GM19455 (cell line): ENCODE measurements around the gene EFCAB6.

Source experiments
- ATAC-seq: cut with Tn5 transposase; IDR thresholded peaks from one replicate; pipeline ENCODE4 v1.9.1; 2021; ENCODE audit not compliant: unreplicated experiment

EFCAB6 gene

DNA sequence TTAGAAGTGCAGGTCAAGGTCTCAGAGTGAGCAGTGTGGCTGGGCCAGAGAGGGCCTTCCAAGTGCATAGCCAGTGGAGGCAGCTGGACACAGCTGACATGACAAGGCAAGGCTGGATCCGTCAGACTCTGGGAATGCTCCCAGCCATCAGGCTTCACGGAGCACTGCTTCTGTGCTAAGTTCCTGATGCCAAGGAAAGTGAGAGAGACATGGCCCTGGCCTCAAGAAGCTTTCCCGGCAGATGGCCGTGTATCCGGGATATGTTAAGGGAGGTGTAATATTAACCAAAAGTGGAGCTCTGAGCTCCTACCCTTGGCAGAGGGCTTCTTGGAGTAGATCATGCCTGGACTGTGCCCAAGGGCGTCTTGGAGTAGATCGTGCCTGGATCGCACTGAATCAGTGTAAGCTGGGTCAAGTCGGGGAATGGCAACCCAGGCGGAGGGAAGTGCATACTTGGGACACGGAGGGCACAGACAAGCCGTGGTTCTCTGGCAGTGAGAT is 7.4 kb upstream of the EFCAB6 start:
- no peak for ATAC-seq

DNA sequence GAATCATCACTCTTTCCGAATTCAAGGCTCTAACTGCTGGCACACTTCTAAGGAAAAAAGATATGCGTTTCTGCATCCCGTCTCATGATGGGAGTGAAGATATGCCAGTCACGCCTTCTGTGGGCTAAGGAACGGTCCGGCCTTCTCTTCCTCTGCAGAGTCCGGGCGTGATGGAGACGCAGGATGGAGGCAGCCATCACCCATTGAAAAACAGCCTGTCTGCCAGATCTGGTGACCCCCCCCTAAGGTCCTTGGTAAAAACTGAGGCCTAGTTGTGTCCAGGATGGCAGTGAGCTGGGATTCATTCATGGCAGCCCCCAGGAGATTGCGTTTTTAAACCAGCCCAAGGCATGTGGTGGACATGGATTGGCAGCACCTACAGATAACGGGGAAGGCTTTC is 6.9 kb upstream of the EFCAB6 start:
- no peak for ATAC-seq

- ATAC-seq, result no peak
Observed at GRCh38 chr22:43817402-43817801, 5.3 kb upstream of the EFCAB6 start.

- no peak for ATAC-seq
Observed at GRCh38 chr22:43814264-43814663, 2.2 kb upstream of the EFCAB6 start.

- ATAC-seq, result no peak
Observed at GRCh38 chr22:43812890-43813289, 785 bp upstream of the EFCAB6 start.

DNA sequence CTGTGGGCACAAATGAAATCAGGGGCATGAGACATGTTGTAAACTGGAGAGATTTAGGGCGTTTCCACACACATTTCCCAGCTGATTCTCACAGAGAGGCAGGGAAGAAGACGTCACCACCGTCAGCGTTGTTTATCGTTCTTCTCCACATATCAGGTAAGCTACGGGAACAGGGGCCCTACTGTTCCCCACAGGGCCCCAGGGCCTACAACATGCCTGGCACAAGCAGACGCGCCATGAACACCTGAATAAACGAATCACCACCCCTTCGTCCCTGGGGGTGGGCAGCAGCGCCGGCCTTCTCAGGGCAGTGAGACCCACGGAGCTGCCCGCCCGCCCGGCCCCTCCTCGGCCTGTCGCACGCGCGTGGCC is 342 bp downstream of the EFCAB6 start:
- no peak for ATAC-seq

DNA sequence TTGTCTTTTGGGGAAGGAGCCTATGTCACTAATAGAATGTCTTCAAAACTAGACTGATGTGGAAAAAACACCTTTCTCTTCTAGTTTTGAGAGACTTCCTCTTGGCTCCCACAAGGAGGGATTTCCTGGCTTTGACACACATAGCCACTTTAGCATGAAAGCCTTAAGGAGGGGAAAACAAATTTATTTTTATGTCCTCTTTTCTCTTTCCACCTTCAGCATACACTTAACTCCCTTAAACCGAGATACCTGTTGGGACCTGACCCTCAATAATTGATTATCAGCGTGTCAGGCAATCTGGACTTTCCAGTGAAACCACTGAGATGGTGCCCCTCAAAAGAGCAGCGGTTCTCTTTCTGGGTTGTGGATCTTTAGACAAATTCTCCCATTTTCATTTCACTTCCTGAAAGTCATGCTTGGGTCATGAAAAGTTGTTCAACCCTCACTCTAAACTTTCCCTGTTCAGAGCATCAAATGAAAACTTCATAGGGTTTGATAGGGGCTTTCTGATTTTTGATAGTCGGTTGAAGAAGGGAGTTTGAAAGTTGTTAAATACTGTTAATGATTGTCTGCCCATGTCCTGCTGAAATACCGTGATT is 9.1 kb downstream of the EFCAB6 start:
- no peak for ATAC-seq

GRCh38 chr22:43800970-43801369 is 11.1 kb downstream of the EFCAB6 start:
- ATAC-seq, result no peak

- ATAC-seq, result no peak
Observed at GRCh38 chr22:43798492-43798891, 13.6 kb downstream of the EFCAB6 start.

GRCh38 chr22:43796567-43796966 is 15.5 kb downstream of the EFCAB6 start:
- no peak for ATAC-seq

DNA sequence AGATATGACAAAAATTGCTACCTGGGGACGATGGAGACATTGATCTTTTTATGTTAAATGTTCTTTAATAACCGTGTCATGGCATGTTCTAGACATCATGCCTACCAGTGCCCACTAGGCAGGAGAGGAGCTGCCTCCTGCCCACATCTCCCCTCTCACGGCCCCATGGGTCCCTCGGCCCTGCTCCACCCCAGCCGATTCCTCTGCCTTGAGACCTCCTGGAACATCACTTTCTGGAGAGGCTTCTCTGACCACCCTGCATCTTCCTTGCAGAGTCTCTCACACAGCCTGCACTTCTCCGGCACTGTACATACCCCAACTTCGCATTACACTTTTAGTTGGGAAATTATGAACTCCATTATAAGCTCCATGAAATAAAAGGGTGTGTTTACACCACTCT is 16.8 kb downstream of the EFCAB6 start:
- ATAC-seq, result no peak

DNA sequence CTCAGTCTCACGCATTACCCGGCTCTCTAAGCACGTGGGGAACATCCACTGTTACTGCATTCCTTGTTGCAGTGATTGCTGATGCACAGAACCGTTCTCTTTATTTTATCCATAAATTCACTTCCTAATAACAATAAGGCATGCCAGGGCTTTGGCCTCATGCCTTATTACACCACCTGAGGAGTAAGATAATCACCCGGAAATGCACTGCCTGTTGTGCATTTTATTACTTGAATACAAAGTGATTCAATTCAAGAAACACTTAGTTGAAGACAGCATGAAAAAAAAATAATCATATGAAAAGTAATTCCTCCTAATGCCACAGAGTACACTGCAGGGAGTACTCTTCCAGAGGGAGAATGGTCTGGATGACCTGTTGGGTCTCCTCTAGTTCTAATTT is 19.2 kb downstream of the EFCAB6 start:
- ATAC-seq, result no peak

DNA sequence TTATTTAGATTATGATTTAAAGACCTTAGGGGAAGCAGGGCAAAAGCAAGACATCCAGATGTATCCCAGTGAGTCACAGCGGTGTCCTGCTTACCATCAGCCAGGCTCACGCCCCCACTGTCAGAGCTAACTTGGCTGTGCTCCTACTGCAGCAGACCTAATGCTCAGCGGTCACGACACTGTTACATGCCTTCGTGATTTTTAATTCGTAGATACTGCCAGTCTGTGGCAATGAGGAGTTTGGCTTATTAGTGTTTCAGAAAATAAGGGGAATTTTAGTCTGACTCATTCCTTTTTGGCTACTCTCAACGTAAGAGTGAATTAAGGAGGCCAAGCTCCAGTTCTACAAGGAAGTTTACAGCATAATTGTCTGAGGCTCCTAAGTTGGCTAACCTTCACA is 22.7 kb downstream of the EFCAB6 start:
- ATAC-seq, result no peak

- no peak for ATAC-seq
Observed at GRCh38 chr22:43783777-43784176, 28.3 kb downstream of the EFCAB6 start.

GRCh38 chr22:43782448-43782847 is 29.7 kb downstream of the EFCAB6 start:
- no peak for ATAC-seq

DNA sequence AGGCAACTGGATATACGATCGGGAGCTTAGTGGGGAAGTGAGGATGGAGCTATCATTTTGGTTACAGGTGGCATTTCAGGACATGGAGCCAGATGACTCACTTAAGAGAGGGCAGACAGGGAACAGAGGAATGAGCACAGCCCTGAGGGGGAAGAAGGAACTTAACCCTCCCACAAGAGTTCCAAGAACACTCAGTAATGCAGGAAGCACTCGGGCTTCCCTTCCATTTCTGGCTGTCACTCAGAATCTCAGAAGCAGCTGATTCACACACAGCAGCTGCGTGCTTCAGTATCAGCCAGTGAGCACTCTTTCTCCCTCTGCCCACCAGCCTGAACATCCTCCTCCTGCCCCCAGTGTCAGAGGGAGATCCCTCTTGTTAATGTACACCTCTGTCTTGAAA is 34.8 kb downstream of the EFCAB6 start:
- no peak for ATAC-seq

DNA sequence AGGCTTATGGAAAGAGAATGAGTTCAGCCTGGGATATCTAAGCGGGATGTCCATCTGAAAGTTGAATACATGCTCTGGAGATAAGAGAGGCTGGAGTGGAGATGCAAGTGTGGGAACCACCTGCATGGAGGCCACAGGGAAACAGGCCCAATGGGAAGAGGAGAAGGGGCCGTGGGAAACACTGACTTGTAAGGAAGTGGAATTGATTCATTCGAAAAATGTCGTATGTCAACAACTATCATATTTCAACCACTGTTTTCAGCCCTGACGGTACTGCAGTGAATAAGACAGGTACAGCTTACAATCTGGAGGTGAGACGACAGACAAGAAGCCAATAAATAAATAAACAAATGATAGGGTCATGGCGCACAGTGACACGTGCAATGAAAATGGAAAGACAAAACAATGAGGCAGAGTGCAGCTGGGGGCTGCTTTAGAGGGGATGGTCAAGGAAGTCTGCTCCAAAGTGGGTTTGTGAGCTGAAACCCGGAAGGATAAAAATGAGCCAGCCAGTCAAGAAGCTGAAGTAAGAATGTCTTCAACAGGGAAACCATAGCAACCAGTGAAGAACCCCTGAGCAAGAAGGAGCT is 35.9 kb downstream of the EFCAB6 start:
- no peak for ATAC-seq

DNA sequence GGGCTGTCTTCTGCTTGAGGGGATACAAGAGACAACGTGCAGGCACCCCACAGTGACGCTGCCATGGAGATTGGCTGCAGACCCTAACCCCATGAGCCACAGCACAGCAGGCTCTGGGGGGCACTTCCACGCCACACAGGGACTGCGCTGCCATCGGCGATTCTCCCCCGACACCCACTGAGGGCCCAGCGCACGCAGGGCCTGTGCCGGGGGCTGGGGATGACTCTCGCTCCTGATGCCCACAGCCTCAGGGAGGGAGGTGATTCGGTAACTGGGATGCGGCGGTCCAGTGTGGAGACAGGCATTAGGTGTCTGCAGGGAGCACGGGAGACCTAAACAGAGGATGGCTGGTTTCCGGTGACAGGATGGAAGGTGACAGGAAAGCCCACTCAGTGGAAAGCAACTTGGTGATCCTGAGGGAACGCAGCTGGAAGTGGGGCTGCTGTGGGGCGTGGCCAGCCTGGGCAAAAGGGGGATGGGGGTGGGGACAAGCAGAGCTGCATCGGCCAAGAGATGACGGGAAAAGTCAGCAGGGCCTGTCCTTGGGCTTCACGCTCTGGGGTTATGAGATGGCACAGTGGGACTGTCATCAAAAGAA is 37.7 kb downstream of the EFCAB6 start:
- ATAC-seq, result no peak

DNA sequence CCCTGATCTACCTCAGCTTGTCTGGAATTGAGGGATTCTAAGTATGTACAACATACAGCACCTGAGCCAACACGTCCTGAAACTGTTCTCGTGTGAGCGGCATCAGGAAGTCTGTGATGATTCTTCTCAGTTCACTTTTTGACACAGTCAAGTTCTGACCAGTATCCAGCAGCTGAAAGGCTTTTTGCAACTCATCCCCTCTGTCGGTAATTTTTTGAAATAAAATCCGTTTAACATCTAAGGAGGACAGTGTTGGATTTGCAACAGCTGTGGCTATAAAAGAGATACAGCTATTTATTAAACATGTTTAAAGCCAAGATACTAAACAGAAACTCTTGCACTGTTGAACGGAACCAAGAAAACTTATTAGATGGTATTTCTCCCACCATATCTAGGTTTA is 39.3 kb downstream of the EFCAB6 start:
- ATAC-seq, result no peak

- no peak for ATAC-seq
Observed at GRCh38 chr22:43755452-43755851, 56.7 kb downstream of the EFCAB6 start.

GRCh38 chr22:43755011-43755410 is 57.1 kb downstream of the EFCAB6 start:
- no peak for ATAC-seq

- ATAC-seq, result no peak
Observed at GRCh38 chr22:43754176-43754575, 57.9 kb downstream of the EFCAB6 start.

DNA sequence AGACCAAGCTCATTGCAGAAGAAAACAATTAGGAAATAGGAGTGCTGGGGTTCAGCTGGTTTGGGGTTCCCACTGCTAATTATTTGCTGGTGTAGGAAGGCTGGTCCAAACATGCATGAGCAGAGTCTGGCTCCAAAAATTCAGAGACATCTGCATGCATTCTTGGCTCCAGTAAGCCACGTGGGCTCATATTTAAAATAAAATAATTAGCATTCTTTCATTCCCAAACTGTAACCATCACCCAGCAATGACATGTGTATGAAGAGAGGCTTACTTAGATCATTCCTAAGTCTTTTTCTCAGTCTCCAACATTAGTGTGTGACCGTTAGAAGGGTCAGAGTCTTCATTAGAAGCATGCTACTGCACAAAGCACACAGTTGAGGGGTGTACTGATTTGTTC is 58.4 kb downstream of the EFCAB6 start:
- ATAC-seq, result no peak
